ENCODE data around the gene INCA1. TPM values are rescaled to one million over a fixed set of nuclear protein-coding genes. Genes with fewer than 3 reads are reported as not detected.

INCA1 gene
- total and polyA plus RNA-seq, 2 of the 13 experiments (the other 11 are each of a cell fraction or from before 2014, with no cell fraction given): 0.93 to 2.6 TPM

DNA sequence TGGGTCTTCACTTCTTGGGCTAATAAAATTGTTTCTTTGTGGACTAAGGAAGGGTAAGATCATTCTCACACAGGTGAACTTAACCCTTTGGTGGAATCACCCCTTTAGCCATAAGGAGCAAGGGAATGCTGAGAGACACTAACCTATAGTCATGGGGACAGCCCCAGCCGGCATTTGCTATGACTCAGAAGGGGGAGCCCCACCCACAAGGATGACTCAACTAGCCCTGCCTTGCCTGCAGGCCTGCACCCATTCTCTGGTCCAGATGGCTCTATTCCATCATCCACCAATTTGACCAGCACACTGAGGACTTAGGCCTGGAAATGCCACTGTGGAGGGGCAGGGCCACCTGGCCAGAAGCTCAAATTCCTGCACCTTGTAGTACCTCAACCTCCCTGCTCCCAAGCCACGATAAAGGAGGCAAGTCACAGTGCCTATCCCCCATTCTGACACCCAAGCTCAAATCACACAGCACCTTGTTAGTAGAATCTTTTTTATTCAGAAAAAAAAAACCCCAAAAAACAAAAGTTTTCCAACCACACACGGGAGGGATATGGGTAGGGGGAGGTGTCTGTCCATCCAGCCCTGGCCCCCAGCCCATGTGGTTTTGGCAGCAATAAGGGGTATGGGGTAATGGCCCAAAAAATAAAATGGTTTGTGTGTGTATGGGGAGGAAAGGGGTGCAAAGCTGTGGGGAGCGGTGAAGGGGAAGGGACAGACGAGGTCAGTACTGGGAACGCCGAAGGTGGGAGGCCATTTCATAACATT lies 52.0 kb downstream of the INCA1 start (continued):
- TF ChIP-seq ZFP82 (CRISPR knock-in tag; IDR thresholded peaks at IDR 0.05; ENCODE audit: borderline replicate concordance) (no peak), MED8 (CRISPR knock-in tag; IDR thresholded peaks at IDR 0.05; ENCODE audit: insufficient replicate concordance) (no peak), ZNF629 (CRISPR knock-in tag; conservative IDR thresholded peaks at IDR 0.05) (peak; percentile 85), ZC3H13 (CRISPR knock-in tag; IDR thresholded peaks at IDR 0.05) (no peak), ZNF713 (CRISPR knock-in tag; IDR thresholded peaks at IDR 0.05) (no peak), PRPF4 (IDR thresholded peaks at IDR 0.05; ENCODE audit: low read depth, low read length, poor library complexity, severe bottlenecking) (no peak), FOSL1 (CRISPR knock-in tag; IDR thresholded peaks at IDR 0.05; ENCODE audit: borderline replicate concordance) (peak; percentile 71), HDAC6 (IDR thresholded peaks at IDR 0.05; ENCODE audit: low read depth, low read length) (no peak), GFI1 (CRISPR knock-in tag; IDR thresholded peaks at IDR 0.05; ENCODE audit: borderline replicate concordance) (no peak), HOXA3 (CRISPR knock-in tag; IDR thresholded peaks at IDR 0.05) (no peak), ZNF350 (CRISPR knock-in tag; IDR thresholded peaks at IDR 0.05; ENCODE audit: borderline replicate concordance, low read depth) (no peak), CBFB (CRISPR knock-in tag; IDR thresholded peaks at IDR 0.05) (no peak), HMGA1 (CRISPR knock-in tag; conservative IDR thresholded peaks at IDR 0.05) (no peak), MIER2 (CRISPR knock-in tag; IDR thresholded peaks at IDR 0.05) (no peak), PAX8 (CRISPR knock-in tag; IDR thresholded peaks at IDR 0.05; ENCODE audit: borderline replicate concordance) (no peak), KDM5B (CRISPR knock-in tag; IDR thresholded peaks at IDR 0.05; ENCODE audit: borderline replicate concordance) (no peak)
- TF ChIP-seq, protein P1, sequence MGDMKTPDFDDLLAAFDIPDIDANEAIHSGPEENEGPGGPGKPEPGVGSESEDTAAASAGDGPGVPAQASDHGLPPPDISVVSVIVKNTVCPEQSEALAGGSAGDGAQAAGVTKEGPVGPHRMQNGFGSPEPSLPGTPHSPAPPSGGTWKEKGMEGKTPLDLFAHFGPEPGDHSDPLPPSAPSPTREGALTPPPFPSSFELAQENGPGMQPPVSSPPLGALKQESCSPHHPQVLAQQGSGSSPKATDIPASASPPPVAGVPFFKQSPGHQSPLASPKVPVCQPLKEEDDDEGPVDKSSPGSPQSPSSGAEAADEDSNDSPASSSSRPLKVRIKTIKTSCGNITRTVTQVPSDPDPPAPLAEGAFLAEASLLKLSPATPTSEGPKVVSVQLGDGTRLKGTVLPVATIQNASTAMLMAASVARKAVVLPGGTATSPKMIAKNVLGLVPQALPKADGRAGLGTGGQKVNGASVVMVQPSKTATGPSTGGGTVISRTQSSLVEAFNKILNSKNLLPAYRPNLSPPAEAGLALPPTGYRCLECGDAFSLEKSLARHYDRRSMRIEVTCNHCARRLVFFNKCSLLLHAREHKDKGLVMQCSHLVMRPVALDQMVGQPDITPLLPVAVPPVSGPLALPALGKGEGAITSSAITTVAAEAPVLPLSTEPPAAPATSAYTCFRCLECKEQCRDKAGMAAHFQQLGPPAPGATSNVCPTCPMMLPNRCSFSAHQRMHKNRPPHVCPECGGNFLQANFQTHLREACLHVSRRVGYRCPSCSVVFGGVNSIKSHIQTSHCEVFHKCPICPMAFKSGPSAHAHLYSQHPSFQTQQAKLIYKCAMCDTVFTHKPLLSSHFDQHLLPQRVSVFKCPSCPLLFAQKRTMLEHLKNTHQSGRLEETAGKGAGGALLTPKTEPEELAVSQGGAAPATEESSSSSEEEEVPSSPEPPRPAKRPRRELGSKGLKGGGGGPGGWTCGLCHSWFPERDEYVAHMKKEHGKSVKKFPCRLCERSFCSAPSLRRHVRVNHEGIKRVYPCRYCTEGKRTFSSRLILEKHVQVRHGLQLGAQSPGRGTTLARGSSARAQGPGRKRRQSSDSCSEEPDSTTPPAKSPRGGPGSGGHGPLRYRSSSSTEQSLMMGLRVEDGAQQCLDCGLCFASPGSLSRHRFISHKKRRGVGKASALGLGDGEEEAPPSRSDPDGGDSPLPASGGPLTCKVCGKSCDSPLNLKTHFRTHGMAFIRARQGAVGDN (CRISPR knock-in tag; IDR thresholded peaks at IDR 0.05): no peak; the same call in 1 of the 2 replicates
- TF ChIP-seq, protein P2, sequence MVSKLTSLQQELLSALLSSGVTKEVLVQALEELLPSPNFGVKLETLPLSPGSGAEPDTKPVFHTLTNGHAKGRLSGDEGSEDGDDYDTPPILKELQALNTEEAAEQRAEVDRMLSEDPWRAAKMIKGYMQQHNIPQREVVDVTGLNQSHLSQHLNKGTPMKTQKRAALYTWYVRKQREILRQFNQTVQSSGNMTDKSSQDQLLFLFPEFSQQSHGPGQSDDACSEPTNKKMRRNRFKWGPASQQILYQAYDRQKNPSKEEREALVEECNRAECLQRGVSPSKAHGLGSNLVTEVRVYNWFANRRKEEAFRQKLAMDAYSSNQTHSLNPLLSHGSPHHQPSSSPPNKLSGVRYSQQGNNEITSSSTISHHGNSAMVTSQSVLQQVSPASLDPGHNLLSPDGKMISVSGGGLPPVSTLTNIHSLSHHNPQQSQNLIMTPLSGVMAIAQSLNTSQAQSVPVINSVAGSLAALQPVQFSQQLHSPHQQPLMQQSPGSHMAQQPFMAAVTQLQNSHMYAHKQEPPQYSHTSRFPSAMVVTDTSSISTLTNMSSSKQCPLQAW (CRISPR knock-in tag; IDR thresholded peaks at IDR 0.05): no peak
- TF ChIP-seq, protein P3, sequence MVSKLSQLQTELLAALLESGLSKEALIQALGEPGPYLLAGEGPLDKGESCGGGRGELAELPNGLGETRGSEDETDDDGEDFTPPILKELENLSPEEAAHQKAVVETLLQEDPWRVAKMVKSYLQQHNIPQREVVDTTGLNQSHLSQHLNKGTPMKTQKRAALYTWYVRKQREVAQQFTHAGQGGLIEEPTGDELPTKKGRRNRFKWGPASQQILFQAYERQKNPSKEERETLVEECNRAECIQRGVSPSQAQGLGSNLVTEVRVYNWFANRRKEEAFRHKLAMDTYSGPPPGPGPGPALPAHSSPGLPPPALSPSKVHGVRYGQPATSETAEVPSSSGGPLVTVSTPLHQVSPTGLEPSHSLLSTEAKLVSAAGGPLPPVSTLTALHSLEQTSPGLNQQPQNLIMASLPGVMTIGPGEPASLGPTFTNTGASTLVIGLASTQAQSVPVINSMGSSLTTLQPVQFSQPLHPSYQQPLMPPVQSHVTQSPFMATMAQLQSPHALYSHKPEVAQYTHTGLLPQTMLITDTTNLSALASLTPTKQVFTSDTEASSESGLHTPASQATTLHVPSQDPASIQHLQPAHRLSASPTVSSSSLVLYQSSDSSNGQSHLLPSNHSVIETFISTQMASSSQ (IDR thresholded peaks at IDR 0.05; ENCODE audit: low read depth): no peak
- TF ChIP-seq, protein P3 (CRISPR knock-in tag; IDR thresholded peaks at IDR 0.05; ENCODE audit: borderline replicate concordance): no peak

All from HepG2 (cell line).